ENCODE results near the gene ATXN7L1. TPM values are rescaled to one million over a fixed set of nuclear protein-coding genes. Genes with fewer than 3 reads are reported as not detected.

Gene ATXN7L1
- polyA plus RNA-seq, 1 of the 3 experiments (the other 2 are of a cell fraction), result 6.0 TPM

GRCh38 chr7:105776068-105776790, 100.2 kb downstream of the ATXN7L1 start:
- peaks cover 2 to 5% of the 10 kb centered on the region in 2 experiments for H3K36me3 ChIP-seq (replicated peaks in 1 of 2; ENCODE audit: control insufficient read depth in 1 of 2, insufficient read depth in 2 of 2, low read length in 1 of 2)
- no peak for DNase-seq
- WGBS (ENCODE audit: low lambda C conversion rate), result 4% methylated on average over 6 of the region's 6 CpGs
- H4K20me1 ChIP-seq (ENCODE audit: insufficient read depth), result 0 out of 2 replicates have a peak, but pooled peaks cover 3% of the 10 kb centered on the region
- H3K4me3 ChIP-seq (ENCODE audit: low read depth in 2 of 2, low read length in 1 of 2), result no peak overlapping the region
- H3F3A ChIP-seq (replicated peaks; ENCODE audit: insufficient read depth), result peaks cover 24% of the 10 kb centered on the region
- peak overlapping the region; percentile 74 to 86; a peak in 3 of 4 replicates for H3K27ac ChIP-seq (ENCODE audit: low read depth in 2 of 2, low read length in 1 of 2)
- POLR2A ChIA-PET, result no interaction called here
- no peaks in the 10 kb centered on the region for H3K27me3 ChIP-seq (ENCODE audit: insufficient read depth)
- no peak overlapping the region for H3K9ac ChIP-seq
- CTCF ChIA-PET, result interaction anchor here (1.0 to 1.2 kb wide), 4 partner anchors 10 to 374 kb away, joined by 3 to 4 read pairs (median 4); no protein-coding TSS in a partner anchor
- no peaks in the 10 kb centered on the region for H3K9me2 ChIP-seq
- peak overlapping the region; percentile 57 for H3K4me2 ChIP-seq
- H2AFZ ChIP-seq (ENCODE audit: low read depth), result no peak overlapping the region
- no peaks in the 10 kb centered on the region for H3K9me3 ChIP-seq
- no peaks in the 10 kb centered on the region for H3K79me2 ChIP-seq (ENCODE audit: insufficient read depth)
- peaks cover 17 to 25% of the 10 kb centered on the region in 2 experiments for H3K4me1 ChIP-seq (ENCODE audit: control insufficient read depth in 1 of 2, insufficient read depth in 2 of 2, low read depth in 1 of 2, low read length in 1 of 2)
- TF ChIP-seq USF1 (IDR thresholded peaks at IDR 0.05; ENCODE audit: borderline replicate concordance, low read depth) (peak; percentile 74), FOXM1 (IDR thresholded peaks at IDR 0.05; ENCODE audit: low read depth) (0 out of 2 replicates have a peak, but pooled peaks have one; percentile 73), MXI1 (IDR thresholded peaks at IDR 0.05; ENCODE audit: low read depth, low read length) (no peak), RAD21 (IDR thresholded peaks at IDR 0.05; ENCODE audit: low read length) (no peak), RFX5 (IDR thresholded peaks at IDR 0.05; ENCODE audit: low read length) (no peak), REST (IDR thresholded peaks at IDR 0.05; ENCODE audit: low read depth, low read length) (peak; percentile 81), ZBTB33 (IDR thresholded peaks at IDR 0.05; ENCODE audit: borderline replicate concordance, low read depth) (peak; percentile 94), FOSL2 (IDR thresholded peaks at IDR 0.05; ENCODE audit: borderline replicate concordance, low read depth) (peak; percentile 100), GATA2 (CRISPR knock-in tag; IDR thresholded peaks at IDR 0.05) (no peak), SMC3 (IDR thresholded peaks at IDR 0.05; ENCODE audit: low read depth, low read length) (no peak), SIN3A (IDR thresholded peaks at IDR 0.05; ENCODE audit: borderline replicate concordance, low read depth, low read length) (peak; percentile 96; the same call in 1 of the 2 replicates), TAF1 (IDR thresholded peaks at IDR 0.05; ENCODE audit: borderline replicate concordance, low read depth, low read length) (peak; percentile 54; the same call in 1 of the 2 replicates), POLR2AphosphoS5 (IDR thresholded peaks at IDR 0.05; ENCODE audit: low read depth, low read length) (peak; percentile 95), GABPA (IDR thresholded peaks at IDR 0.05; ENCODE audit: low read depth) (peak; percentile 37; the same call in 1 of the 2 replicates), NRF1 (IDR thresholded peaks at IDR 0.05; ENCODE audit: low read depth, low read length) (0 out of 2 replicates have a peak, but pooled peaks have one; percentile 3), ELF1 (IDR thresholded peaks at IDR 0.05) (no peak; the same call in 1 of the 2 replicates), CHD2 (IDR thresholded peaks at IDR 0.05; ENCODE audit: low read length, partially characterized antibody) (no peak), EZH2phosphoT487 (IDR thresholded peaks at IDR 0.05; ENCODE audit: borderline replicate concordance, low read depth) (no peak), TCF12 (IDR thresholded peaks at IDR 0.05) (peak; percentile 97), MAX (IDR thresholded peaks at IDR 0.05; ENCODE audit: low read depth) (peak; percentile 96), CTCF (IDR thresholded peaks at IDR 0.05) (no peak), NFIC (IDR thresholded peaks at IDR 0.05; ENCODE audit: borderline replicate concordance) (peak; percentile 99), MEF2A (IDR thresholded peaks at IDR 0.05; ENCODE audit: borderline replicate concordance, low read depth) (peak; percentile 63; the same call in 1 of the 2 replicates), PBX3 (IDR thresholded peaks at IDR 0.05) (peak; percentile 96)

All from SK-N-SH (cell line).